Omental fat pad (tissue), 4 donors: ENCODE data around the gene GNRHR. TPM values are rescaled to one million over a fixed set of nuclear protein-coding genes. Genes with fewer than 3 reads are reported as not detected.

Source experiments
- ATAC-seq: fragments of 150-250 bp; one replicate; pipeline ENCODE4 v1.9.1; 2016; ENCODE audit warnings: mild to moderate bottlenecking, moderate library complexity; ENCODE audit not compliant: low FRiP score
- DNase-seq: peaks from one replicate; pipeline ENCODE4 v3.0.0-alpha.2; 2019; ENCODE audit warnings: low spot score
- total RNA-seq, 4 donors: library from RNA; depleted of rRNA; stranded (reverse); fragments of >200 nt; gene quantifications; one replicate each; pipeline ENCODE4 v1.1.0, GENCODE V29; 2016
- TF ChIP-seq, protein P1 (sequence below), 3 donors: fragments of 450-650 bp; IDR thresholded peaks; one replicate each; pipeline ENCODE4 v1.5.1; 2016 to 2017; ENCODE audit warnings: antibody characterized with exemption in 3 of 3, mild to moderate bottlenecking in 3 of 3, moderate library complexity in 2 of 3

GNRHR gene
- total RNA-seq, 4 donors from 2014 or later = not detected

DNA sequence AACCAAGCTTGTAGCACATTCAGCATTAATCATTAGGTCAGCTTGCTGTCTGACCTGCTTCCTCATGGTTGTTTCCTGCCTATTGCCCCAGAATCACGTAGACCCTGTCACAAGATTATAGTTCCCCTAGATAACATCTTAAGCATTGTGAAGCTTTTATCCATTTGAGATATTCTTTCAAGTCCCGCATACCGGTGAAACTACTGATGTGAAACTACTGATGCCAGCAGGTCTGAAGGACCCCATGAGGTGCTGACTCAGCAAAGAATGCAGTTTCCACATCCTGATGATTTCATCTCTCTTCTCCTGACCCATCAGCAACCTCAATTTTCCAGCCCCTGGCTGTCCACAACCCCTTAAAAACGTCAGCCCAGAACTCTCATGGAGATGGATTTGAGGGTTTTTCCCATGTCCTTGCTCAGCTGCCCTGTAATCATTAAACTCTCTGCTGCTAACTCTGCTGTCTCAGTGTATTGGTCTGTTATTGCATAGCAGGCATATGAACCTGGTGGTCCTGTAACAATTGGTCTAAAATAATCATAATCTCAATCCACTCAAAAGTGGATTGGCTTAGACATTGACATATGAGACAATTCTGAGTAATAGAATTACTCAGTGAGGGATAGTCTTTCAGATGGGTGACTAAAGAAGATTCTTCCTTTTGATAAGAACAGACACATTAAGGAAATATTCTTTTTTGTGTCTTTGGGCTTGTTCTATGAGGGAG is 26.9 kb downstream of the GNRHR start:
- DNase-seq (no peak), ATAC-seq (no peak)
- TF ChIP-seq, protein P1, sequence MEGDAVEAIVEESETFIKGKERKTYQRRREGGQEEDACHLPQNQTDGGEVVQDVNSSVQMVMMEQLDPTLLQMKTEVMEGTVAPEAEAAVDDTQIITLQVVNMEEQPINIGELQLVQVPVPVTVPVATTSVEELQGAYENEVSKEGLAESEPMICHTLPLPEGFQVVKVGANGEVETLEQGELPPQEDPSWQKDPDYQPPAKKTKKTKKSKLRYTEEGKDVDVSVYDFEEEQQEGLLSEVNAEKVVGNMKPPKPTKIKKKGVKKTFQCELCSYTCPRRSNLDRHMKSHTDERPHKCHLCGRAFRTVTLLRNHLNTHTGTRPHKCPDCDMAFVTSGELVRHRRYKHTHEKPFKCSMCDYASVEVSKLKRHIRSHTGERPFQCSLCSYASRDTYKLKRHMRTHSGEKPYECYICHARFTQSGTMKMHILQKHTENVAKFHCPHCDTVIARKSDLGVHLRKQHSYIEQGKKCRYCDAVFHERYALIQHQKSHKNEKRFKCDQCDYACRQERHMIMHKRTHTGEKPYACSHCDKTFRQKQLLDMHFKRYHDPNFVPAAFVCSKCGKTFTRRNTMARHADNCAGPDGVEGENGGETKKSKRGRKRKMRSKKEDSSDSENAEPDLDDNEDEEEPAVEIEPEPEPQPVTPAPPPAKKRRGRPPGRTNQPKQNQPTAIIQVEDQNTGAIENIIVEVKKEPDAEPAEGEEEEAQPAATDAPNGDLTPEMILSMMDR (IDR thresholded peaks at IDR 0.05) = no peak

DNA sequence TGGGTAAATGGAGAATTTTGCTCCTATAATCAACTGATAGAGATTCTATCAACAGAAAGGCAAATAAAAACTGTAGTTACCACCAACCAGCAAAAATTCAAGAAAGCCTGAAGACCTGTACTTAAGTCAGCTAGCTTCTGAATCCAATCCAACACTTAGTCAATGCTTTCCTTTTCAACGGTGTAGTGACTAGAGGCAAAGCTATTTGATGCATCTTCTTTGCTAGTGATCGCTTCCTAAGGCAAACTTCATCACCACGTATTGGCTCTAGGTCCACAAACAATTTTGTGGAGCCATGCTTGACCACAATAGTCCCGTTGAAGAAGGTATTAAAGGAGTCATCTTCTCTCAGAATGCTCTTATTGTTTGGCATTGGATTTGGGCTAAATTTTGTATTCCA is 28.2 kb downstream of the GNRHR start:
- ATAC-seq (no peak), DNase-seq (no peak)
- TF ChIP-seq, protein P1 (IDR thresholded peaks at IDR 0.05) = no peak

DNA sequence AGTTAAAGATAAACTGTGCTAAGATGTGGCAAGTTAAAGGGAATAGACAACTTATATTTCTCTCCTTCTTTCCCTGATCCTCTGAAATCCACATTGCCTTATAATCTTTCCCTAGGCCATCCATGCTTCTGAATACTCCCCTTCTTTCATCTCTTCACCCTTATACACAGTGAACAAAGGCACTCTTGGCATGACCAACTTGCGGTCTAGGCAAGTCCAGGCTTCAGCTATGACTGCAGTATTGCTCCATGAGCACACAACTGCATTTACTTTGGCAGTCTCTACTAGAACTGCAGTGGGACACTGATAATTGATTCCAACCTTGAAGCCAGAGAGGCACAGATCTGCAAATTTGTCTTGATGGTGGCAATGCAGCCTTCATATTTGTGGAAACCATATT is 29.1 kb downstream of the GNRHR start:
- TF ChIP-seq, protein P1 (IDR thresholded peaks at IDR 0.05) = no peak
- DNase-seq = no peak
- no peak for ATAC-seq

DNA sequence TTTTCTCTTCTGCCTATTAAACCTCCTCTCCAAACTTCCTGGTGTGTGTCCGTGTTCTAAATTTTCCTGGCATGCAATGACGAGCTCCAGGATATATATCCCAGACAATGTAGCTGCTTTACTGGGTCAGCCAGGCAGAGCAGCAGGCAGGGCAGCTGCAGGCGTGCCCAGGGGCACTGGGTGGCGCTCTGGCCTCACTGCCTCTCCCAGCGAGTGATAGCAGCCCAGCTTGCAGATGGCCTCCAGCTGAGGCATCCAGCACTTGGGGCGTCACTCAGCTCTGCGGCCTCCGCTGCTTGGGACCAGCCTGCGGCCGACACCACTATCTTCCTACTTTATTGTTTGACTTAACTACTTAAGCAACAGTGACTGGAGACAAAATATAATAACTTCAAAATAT is 30.2 kb downstream of the GNRHR start:
- ATAC-seq = no peak
- no peak for DNase-seq
- TF ChIP-seq, protein P1 (IDR thresholded peaks at IDR 0.05) = no peak

DNA sequence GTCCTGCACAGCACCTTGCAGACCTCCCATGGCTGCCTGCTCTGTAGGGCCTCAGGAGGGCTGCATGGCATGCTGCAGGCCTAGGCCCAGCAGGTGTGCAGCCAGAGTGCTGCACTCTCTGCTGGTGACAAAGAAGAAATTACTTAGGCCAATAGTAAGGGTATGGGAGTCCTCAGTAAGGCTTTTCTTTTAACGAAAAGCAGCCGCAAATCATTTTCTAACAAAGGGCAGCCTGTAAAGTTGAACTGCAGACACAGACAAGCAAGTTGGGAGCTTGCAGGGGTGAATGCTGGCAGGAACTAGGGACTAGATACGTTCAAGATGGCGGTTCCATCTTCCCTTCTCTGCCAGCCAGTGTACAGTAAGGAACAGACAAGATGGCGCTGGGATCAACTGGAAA is 30.8 kb downstream of the GNRHR start:
- DNase-seq (no peak), ATAC-seq (no peak)
- TF ChIP-seq, protein P1 (IDR thresholded peaks at IDR 0.05) = no peak

DNA sequence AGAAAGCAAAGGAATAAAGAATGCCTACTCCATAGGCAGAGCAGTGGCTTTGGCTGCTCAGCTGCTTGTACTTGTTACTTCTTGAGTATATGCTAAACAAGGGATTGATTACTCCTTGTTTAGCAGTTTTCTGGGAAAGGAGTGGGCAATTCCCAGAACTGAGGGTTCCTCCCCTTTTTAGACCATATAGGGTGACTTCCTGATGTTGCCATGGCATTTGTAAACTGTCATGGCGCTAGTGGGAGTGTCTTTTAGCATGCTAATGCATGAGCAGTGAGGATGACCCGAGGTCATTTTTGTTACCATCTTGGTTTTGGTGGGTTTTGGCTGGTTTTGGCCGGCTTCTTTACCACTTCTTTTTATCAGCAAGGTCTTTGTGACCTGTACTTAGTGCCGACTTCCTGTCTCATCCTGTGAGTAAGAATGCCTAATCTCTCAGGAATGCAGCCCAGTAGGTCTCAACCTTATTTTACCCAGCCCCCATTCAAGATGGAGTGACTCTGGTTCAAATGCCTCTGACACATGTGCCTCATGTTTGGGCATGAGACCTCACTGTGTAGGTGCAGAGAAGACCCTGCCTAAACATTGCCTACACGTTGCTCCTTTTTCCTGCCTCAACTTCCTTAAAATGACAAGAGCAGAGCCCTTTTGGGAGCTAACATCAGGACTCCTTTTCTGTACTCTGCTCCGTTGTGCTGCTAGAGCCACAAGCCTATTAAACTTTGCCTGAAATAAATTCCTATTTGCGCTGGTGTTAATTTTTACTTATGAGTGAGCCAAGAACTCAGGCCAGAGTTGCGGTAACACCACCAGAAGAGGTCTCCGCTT is 32.2 kb downstream of the GNRHR start:
- DNase-seq = no peak
- ATAC-seq = no peak
- TF ChIP-seq, protein P1 (IDR thresholded peaks at IDR 0.05) = no peak
